BJ (cell line): Measurements from ENCODE around the gene ZCCHC24. TPM values are rescaled to one million over a fixed set of nuclear protein-coding genes. Genes with fewer than 3 reads are reported as not detected.

Source experiments
- CTCF ChIA-PET: fragments of 350-600 bp; formaldehyde crosslinking; extraction: SDS; loops from one replicate; lab custom pipeline; 2021; ENCODE audit warnings: antibody characterized with exemption, inconsistent platforms; lab: Yijun Ruan, JAX
- POLR2A ChIA-PET: fragments of 300-600 bp; sonication (Branson Sonifier 250); formaldehyde crosslinking; extraction: SDS; loops from one replicate; lab custom pipeline; 2021; ENCODE audit warnings: antibody characterized with exemption; lab: Charles Lee
- DNase-seq: peaks from one replicate; pipeline ENCODE4 v3.0.0-alpha.2; 2011; ENCODE audit warnings: low read depth
- H3K27me3 ChIP-seq: 2 replicates; pipeline ENCODE4 v1.6.0; 2011; ENCODE audit warnings: low read length; ENCODE audit not compliant: control insufficient read depth, insufficient read depth
- H3K36me3 ChIP-seq: 2 replicates; pipeline ENCODE4 v1.5.1; 2011; ENCODE audit warnings: low read length; ENCODE audit not compliant: control insufficient read depth, insufficient read depth
- H3K4me3 ChIP-seq: 2 replicates; pipeline ENCODE4 v1.5.1; 2011; ENCODE audit warnings: low read depth, mild to moderate bottlenecking, control low read depth, low read length
- polyA plus RNA-seq: library from polyadenylated mRNA; depleted of rRNA; stranded (reverse); fragments of >200 nt; gene quantifications from 2 replicates; pipeline ENCODE4 v1.2.3, GENCODE V29; 2011
- TF ChIP-seq, protein P1 (sequence below): IDR thresholded peaks from 2 replicates; pipeline ENCODE4 v1.5.1; 2011; ENCODE audit warnings: low read depth, mild to moderate bottlenecking, control low read depth, inconsistent platforms, low read length, moderate library complexity; ENCODE audit not compliant: insufficient read depth

The ZCCHC24 gene
- polyA plus RNA-seq, 1 experiment = 49.1 TPM

DNA sequence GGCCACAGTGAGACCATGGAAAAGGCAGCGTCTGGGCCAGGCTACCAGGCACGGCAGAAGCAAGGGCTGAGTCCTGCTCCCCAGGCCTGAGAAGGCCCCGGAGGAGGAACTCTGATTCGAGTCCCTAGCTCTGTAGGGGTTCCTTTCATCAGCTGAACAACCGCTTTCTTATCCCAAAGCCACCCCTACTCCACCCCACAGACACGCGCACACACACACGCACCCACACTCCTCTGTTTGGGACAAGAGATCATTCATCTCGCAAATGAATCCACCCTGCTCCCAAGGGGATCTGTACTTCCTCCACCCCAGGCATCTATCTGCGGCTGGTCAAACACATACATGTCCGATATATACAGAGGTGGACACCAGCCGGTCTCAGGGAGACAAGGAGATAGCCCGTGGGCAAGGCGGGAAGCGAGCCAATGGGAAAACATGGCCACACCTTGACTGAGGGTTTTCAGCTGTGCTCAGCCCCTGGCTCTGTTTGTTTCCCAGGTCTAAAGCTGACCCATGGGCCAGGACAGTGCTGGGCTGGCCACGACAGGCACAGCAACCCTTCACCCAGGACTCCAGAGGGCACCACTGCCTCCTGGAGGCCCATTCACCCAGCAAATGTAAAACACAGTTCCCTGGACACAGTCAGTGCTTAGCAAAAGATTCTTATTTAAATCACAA is 7.3 kb downstream of the ZCCHC24 start:
- peaks cover 19% of the 10 kb centered on the region for H3K36me3 ChIP-seq
- no peak overlapping the region for H3K4me3 ChIP-seq
- DNase-seq = no peak
- ChIA-PET CTCF (interaction anchor here (0.8 to 1.4 kb wide), 3 partner anchors 37 to 139 kb away, joined by 3 to 6 read pairs (median 3); no protein-coding TSS in a partner anchor), POLR2A (no interaction called here)
- no peaks in the 10 kb centered on the region for H3K27me3 ChIP-seq
- TF ChIP-seq, protein P1, sequence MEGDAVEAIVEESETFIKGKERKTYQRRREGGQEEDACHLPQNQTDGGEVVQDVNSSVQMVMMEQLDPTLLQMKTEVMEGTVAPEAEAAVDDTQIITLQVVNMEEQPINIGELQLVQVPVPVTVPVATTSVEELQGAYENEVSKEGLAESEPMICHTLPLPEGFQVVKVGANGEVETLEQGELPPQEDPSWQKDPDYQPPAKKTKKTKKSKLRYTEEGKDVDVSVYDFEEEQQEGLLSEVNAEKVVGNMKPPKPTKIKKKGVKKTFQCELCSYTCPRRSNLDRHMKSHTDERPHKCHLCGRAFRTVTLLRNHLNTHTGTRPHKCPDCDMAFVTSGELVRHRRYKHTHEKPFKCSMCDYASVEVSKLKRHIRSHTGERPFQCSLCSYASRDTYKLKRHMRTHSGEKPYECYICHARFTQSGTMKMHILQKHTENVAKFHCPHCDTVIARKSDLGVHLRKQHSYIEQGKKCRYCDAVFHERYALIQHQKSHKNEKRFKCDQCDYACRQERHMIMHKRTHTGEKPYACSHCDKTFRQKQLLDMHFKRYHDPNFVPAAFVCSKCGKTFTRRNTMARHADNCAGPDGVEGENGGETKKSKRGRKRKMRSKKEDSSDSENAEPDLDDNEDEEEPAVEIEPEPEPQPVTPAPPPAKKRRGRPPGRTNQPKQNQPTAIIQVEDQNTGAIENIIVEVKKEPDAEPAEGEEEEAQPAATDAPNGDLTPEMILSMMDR = peak; percentile 39

DNA sequence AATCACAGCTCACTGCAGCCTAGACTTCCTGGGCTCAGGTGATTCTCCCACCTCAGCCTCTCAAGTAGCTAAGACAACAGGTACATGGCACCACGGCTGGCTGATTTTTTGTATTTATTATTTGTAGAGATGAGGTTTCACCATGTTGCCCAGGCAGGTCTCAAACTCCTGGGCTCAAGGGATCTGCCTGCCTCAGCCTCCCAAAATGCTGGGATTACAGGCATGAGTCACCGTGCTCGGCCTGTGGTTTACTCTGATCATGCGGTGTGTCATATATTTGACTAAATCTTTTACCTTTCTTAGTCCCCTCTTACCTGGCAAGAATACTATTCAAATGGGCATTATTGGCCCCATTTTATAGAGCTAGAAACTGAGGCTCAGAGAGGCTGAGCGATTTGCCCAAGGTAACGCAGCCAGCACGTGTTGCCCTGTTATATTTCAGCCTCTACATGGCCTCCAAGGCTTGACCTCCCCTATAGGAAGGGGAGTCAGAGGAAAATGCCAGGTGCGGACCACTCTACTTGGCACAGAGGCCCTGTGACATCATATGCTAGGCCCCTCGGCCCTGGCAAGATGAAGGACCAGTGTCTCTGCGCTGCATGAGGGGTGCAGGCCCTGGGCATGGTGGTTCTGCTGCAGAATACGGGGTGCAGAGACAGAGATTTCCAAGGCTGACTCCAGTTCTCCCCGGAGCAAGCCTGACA is 8.2 kb downstream of the ZCCHC24 start:
- DNase-seq = no peak
- no peak overlapping the region for H3K4me3 ChIP-seq
- H3K27me3 ChIP-seq = no peaks in the 10 kb centered on the region
- TF ChIP-seq, protein P1 = no peak
- peaks cover 26% of the 10 kb centered on the region for H3K36me3 ChIP-seq
- ChIA-PET CTCF (interaction anchor here (0.8 kb wide), 1 partner anchor 140 kb away, joined by 3 read pairs; no protein-coding TSS in a partner anchor), POLR2A (no interaction called here)

DNA sequence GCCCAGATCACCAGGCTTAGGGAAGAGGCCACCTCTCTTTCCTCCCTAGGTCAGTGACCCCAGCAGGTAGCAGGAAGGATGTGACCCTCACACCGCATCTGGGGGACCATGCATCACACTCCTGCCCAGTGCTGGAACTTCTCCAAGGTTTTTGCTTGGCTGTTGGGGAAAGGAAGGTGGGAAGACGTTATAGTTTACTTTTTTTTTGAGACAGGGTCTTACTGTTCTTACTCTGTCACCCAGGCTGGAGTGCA is 8.6 kb downstream of the ZCCHC24 start:
- ChIA-PET CTCF (no interaction called here), POLR2A (no interaction called here)
- H3K27me3 ChIP-seq = no peaks in the 10 kb centered on the region
- TF ChIP-seq, protein P1 = no peak
- peaks cover 27% of the 10 kb centered on the region for H3K36me3 ChIP-seq
- DNase-seq = no peak
- H3K4me3 ChIP-seq = no peak overlapping the region

DNA sequence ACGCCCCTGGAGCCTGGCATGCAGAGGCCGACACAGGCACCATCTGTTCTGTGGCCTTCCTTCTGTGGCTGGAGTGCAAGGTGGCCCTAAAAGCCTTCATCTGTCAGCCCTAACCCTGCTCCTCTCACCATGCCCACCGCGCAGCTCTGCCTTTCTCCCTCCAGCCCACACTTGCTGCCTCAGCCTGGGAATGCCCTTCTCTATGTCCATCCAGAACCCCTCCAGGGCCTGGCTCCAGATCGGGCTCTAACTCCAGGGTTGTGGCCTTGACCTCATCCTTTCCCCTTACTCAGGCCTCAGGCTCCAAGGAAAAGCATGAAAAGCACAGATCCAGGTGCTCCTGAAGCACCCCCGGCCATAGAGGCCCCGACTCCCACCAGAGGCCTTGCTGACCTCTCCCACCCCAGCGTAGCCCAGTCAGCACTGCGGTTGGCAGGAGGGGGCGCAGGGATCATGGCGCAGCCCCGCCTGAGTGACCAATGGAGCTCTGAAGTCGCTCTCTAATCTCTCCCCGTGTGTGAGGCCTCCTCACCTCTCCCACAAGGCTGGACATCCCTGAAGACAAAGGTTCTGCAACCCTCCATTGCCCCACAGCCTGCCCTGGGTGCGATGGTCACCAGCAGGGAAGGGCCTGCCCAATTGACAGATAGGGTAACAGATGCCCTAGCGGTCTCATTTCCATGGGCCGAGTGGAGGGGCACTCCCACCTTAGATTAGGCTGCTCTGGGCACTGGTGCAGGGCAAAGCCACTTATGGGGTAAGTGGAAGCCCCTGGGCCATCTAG is 9.2 kb downstream of the ZCCHC24 start:
- no peaks in the 10 kb centered on the region for H3K27me3 ChIP-seq
- H3K4me3 ChIP-seq = no peak overlapping the region
- peaks cover 25% of the 10 kb centered on the region for H3K36me3 ChIP-seq
- ChIA-PET POLR2A (no interaction called here), CTCF (no interaction called here)
- TF ChIP-seq, protein P1 = no peak
- DNase-seq = no peak
